LNCAP (cell line): ENCODE results near the gene PIGH.

ENCODE experiments used
- TF ChIP-seq, protein P1 (sequence below): fragments of 450-650 bp; IDR thresholded peaks from 2 replicates; pipeline ENCODE4 v1.5.1; 2017; ENCODE audit warnings: mild to moderate bottlenecking

The PIGH gene

DNA sequence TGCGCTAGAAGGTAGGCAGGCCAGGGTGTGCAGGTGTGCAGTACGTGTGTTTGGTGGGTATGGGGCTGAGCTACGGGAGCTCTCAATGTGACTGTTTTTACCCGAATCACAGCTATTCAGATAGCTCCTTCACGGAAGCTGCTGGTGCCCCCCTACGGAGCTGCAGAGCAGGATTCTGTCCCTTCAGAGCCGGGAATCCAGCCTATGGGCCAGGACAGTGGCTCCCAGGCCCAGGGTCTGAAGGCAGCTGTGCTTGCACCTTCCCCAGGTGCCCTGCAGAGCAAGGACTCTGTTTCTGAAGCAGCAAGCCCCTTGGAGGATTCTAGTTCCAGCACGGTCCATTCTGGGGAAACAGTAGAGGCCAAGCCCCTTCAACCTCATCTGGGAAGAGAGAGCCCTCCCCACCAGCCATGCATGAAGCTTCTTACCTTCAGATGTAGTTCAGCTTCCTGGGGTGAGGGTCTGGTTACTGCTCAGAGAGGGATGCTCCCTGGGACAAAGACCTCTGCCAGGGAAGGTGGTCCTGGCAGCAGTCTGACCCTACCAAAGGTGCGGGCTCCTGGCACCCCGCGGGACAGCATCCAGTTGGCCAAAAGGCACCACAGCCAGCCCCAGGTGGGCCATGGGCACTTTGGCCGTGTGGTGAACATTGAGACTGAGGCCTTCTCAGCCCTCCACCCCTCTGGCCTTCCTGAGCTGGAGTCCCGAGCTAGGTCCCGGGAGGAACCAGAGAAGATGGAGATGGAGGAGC is 37.9 kb downstream of the PIGH start:
- TF ChIP-seq, protein P1, sequence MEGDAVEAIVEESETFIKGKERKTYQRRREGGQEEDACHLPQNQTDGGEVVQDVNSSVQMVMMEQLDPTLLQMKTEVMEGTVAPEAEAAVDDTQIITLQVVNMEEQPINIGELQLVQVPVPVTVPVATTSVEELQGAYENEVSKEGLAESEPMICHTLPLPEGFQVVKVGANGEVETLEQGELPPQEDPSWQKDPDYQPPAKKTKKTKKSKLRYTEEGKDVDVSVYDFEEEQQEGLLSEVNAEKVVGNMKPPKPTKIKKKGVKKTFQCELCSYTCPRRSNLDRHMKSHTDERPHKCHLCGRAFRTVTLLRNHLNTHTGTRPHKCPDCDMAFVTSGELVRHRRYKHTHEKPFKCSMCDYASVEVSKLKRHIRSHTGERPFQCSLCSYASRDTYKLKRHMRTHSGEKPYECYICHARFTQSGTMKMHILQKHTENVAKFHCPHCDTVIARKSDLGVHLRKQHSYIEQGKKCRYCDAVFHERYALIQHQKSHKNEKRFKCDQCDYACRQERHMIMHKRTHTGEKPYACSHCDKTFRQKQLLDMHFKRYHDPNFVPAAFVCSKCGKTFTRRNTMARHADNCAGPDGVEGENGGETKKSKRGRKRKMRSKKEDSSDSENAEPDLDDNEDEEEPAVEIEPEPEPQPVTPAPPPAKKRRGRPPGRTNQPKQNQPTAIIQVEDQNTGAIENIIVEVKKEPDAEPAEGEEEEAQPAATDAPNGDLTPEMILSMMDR, result no peak

DNA sequence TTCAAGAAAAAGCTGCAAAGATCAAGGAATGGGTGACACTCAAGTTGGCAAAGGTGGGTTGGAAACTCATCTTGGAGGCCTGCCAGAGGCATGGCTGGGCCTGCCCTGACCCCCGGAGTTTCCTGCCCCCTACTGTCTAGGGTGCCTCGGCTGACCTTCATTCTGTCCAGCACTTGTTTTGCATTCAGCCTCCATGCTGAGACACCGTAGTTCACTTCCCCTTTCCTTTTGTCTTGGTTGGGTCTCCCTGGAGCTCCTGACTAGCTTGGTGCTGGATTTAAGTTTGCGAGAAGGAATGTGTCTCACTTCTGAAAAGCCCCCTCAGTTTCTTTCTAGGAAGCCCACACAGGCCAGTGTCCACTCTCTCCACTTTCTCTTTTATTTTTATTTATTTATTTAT is 40.4 kb downstream of the PIGH start:
- TF ChIP-seq, protein P1, result no peak

DNA sequence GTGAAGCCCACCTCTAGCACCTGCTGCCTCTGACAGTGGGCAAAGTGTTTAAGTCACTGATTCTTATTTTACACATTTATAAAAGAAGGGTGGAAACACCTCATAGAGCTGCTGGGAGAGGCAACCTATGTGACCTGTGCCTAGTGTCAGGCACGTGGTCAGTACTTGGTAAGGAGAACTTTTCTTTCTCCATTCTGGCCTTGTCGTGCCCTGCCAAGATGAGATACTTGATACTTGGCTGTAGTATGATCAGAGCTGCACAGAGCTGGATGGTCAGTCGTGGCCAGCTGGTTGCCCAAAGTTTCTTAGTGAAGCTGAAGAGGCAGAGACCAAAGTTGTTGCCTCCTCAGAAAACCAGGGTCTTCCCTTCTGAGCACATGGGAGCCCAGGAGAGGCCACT is 42.4 kb downstream of the PIGH start:
- TF ChIP-seq, protein P1, result no peak

DNA sequence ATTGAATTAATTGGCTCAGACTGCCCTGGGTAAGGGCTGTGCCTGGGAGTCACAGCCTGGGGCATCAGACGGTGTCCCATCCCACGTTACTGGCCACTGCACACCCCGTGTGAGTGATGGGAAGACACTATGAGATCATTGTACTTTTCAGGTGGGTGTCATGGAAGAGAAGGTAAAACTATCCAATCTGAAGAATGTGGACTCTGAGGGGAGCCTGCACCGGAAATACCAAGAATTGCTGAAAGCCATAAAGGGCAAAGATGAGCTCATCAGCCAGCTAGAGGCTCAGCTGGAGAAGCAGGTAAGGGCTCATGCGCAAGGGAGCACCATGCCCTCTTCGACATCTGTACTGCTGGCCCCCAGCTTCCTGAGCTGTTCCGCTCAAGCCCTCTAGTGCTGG is 43.0 kb downstream of the PIGH start:
- TF ChIP-seq, protein P1, result no peak

DNA sequence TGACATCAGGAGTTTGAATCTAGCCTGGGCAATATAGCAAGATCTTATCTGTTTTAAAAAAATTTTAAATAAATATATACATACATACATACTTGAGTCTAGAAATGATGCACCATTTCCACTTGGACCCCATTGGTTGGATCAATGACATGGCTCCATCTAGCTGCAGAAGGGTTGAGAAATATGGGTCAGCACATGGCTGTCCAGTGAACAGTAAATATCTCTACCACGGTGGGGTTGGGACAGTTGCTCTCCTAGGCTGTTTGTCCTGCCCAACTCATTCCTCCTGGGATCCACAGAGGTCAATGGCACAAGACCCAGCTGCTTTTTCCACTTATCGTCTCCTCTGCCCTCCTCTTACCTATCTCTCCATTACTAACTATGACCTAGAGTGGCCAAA is 43.4 kb downstream of the PIGH start:
- TF ChIP-seq, protein P1, result no peak

DNA sequence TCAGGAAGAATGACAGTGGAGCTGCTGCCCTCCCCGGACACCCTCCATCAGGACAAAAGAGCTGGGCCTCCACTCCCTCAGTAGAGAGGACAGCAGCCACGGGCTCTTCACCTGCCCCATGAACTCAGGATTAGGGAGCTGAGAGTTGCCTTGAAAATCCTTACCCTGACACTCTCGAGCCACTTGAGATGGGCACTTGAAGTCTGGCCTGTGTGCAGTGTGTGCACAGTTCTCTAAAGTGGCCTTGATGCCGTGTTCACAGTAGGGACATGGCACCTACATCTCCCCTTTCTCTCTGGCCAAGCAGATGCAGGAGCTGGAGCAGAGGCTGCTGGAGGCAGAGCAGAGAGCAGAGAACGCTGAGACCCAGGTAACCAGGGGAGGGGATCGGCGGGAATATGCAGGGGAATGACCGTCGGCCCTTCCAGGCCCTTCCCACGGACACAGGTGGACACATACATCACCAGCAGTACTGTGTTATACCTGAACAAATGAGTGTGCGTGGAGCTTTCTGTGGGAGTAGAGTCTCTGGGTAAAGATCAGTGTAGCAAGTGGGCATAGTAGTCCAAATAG is 44.5 kb downstream of the PIGH start:
- TF ChIP-seq, protein P1, result no peak

DNA sequence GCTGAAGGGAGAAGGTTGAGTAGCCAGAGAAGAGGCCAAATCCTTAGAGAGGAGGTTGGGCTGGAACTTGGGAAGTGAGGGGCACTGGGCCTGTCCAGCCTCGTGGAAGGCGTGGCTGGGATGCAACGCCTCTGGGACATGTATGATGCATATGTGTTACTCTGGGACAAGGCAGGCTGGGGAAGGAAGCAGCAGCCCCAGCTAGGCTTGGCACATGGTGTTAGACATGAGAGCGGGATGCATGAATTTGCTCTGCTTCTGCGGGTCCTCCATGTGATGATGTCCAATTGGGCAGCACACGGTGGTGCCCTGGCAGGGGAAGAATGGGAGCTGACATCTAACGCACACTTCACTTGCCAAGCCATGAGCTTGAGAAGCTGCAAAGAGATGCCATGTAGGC is 45.7 kb downstream of the PIGH start:
- TF ChIP-seq, protein P1, result no peak

DNA sequence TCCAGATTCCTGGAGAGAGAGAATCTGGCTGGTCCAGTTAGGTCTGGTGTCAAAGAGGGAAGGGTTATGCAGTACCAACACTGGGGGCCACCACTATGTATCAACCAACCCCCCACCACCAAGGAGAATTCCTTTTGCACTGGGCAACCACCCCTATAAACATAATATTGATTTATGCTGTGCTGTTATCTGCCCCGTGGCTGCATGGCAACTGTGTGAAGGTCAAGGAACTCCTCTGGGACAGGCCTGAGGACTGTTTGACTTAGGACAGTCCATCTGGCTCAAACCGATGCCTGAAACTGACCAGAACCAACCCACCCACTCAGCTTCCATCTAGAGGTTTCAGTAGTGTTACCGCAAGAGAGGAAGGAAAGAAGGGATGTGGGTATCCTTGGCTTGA is 46.5 kb downstream of the PIGH start:
- TF ChIP-seq, protein P1, result no peak
